GM12864 (cell line): ENCODE data around the gene NR6A1.

Source experiments
- DNase-seq: peaks from one replicate; pipeline ENCODE4 v3.0.0-alpha.2; 2011; ENCODE audit warnings: low read depth
- H3K4me3 ChIP-seq: 2 replicates; pipeline ENCODE4 v1.5.1; 2011; ENCODE audit warnings: mild to moderate bottlenecking, low read depth, low read length, control low read depth
- CTCF ChIP-seq: IDR thresholded peaks from 2 replicates; pipeline ENCODE4 v1.5.1; 2011; ENCODE audit warnings: low read depth, mild to moderate bottlenecking, moderate library complexity, low read length, control low read depth, inconsistent platforms; ENCODE audit errors: missing control alignments

Gene NR6A1

GRCh38 chr9:124510650-124511425 is 260.3 kb downstream of the NR6A1 start:
- TF ChIP-seq CTCF: no peak
- DNase-seq: no peak
- H3K4me3 ChIP-seq: no peak overlapping the region

DNA sequence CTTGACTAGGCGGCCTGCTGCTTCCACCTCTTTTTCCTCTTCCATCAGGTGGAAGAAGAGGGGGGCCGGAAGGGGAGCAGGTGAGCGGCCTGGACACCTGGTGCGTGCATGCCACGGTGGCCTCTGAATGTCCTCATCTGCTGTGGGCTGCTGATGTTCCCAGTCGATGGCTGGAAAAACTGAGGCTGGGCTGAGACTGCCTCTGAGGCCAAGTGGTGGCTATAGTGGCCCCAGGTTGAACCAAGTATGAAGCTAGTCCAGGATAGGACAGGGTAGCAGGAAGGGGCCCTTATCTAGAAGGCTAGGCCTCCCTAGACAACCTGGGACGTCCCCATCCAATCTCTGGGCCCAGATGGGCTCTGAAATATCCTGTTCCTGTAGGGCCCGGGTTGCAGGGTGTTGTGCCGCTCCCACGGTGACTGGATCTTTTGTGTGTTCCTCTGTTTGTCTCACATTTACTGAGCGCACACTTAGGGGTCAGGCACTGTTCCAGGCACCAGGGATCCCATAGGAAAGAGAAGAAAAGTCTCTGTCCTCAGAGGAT is 263.2 kb downstream of the NR6A1 start:
- H3K4me3 ChIP-seq: no peak overlapping the region
- no peak for DNase-seq
- TF ChIP-seq CTCF: no peak

GRCh38 chr9:124506931-124507879 is 263.9 kb downstream of the NR6A1 start, which contains the start of gene NR5A1:
TSS of gene NR5A1 (minus strand) at chr9:124507399. CDS start at chr9:124503395, 4,004 bp downstream.
- H3K4me3 ChIP-seq: no peak within 1 kb of the TSS
- TF ChIP-seq CTCF: no peak
- DNase-seq: no peak

GRCh38 chr9:124506433-124506832 is 264.7 kb downstream of the NR6A1 start:
- H3K4me3 ChIP-seq: no peak overlapping the region
- no peak for DNase-seq
- no peak for TF ChIP-seq CTCF

DNA sequence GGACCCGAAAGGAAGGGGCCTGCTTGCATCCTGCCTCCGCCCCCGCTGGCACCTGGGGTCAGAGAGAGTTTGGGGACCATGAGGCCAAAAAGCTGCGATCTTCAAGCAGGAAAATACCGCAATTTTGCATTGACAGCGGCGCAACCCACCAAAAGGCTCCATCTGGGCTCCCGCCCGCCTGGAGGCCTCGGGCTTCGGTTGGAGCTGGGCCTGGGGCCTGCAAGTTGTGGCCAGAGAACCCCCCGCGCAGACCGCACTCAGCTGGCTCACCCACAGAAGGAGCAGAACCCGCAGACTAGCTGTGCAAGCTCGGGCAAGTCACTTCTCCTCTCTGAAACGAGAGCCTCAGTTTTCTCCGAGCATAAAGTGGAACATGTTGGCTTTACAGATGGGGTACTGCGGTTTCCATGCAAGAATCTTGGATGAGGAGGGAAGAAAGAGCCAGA is 265.2 kb downstream of the NR6A1 start:
- H3K4me3 ChIP-seq: no peak overlapping the region
- TF ChIP-seq CTCF: no peak
- DNase-seq: no peak

DNA sequence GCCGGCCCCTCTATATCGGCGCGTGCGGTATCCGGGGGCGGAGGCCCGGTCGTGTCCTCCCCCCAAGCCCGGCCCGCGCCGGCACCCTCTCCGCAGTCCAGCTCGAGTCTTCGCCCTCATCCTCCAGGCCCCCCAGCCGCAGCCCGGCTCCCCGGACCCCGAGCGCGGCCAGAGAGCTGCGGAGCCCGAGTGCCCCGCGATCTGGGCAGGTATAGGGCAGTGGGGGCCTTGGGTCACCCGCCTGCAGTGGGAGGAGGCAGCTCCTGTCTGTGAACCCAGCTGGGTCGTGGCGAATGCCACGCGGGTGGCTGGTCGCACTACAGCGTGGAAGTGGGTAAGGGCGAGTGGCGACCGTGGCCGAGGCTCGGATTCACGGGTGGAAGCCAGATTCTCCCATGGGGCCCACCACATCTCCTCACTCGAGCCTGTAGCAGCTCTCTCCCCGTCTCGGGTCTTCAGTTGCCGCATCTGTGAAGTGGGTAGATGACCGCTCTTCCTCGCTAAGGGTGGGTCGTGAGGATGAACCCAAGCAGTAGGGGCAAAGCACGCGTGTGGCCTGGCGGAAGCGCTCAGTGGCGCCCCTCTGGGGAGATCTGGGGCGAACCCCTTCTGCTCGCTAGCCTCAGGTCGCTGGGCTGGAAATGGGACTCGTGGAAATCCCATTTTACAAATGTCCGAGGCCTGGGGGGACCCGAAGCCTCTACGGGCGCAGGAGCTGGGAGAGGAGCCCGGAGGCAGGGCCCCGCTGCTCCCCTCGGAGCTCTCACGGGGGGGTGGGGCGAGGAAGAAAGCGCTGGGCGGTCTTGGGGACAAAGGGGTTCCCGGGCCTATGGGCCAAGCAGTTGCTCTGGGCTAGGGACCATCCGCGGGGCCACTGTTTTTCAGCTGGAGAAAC is 265.9 kb downstream of the NR6A1 start:
- TF ChIP-seq CTCF: no peak
- no peak for DNase-seq
- no peak overlapping the region for H3K4me3 ChIP-seq
